LoVo (cell line): ENCODE data around the gene ASPN.

Experiments
- DNase-seq: peaks from one replicate; pipeline ENCODE4 v3.0.0-alpha.2; 2016; ENCODE audit warnings: low spot score

The ASPN gene

GRCh38 chr9:92504881-92505280 is 22.6 kb upstream of the ASPN start:
- no peak for DNase-seq

DNA sequence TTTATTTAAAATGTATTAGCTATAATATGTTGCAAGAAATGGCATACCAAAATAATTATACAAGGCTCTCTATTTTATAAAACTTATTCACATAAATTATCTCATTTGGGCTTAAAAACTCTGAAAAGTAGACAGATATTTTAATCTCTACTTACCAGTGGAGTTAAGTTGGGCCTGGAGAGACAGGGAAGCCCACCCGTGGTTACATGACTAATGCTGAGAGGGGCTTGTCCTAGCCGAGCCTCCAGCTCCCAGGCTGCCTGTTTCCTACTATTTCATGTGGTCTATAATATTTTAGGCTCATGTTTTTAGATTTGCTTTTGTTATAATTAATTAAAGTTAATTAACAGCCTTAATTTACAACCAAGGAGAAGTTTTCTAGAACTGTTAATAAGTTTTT is 20.9 kb upstream of the ASPN start:
- DNase-seq, result no peak

DNA sequence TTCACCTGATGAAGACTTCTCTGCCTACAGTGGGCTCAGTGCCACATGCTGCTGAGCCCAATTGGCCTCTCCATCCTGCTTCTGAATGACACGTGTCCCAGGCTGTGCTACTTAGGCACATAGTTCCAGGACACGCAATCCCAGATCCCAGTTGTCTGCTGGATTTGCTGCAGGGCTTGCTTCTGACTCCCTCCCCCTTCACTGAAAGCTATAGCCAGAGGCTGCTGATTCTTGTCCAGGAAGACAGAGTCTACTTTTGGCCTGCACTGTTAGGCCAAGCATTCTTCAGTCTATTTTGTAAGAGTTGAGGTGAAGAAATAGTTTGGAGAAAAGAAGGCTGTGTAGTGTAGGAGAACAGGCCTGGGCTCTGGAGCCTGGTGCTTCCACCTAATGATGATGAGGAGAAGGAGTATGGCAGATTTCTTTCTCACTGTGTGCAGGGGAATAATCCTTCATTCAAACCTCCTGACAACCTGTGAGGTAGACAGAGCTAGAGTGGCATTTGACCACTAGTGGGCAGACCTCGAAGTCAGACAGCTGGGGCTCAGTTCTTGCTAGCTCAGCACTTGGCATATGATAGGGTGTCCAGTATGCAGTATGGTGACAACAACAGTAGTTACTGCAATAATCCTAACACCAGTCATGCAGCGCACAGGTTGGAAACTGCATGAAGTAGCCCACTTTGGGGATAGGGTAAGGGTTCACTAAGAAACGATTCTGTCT is 19.5 kb upstream of the ASPN start:
- DNase-seq, result peak; percentile 19

- DNase-seq, result no peak
Observed at GRCh38 chr9:92500725-92501124, 18.4 kb upstream of the ASPN start.

DNA sequence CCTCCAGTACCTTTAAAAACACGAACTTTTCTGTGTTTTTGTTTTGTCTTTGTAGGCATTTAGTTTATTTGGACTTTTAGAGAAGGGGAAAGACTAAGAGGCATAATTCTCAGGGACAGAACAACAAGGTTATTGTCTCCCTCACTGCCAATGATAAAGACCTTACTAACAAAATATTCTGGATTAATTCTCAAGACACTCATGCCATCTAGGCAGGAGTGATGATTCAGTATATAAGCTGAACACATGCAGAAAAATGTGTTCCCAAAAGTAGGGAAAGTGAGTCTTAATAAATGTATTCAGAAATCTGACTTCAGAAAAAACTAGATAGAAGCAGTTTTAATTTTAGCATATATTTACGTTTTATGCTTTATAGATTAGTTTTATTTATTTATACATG is 17.4 kb upstream of the ASPN start:
- no peak for DNase-seq

GRCh38 chr9:92496396-92497176 is 14.3 kb upstream of the ASPN start:
- DNase-seq, result no peak

- DNase-seq, result no peak
Observed at GRCh38 chr9:92494856-92495255, 12.6 kb upstream of the ASPN start.

DNA sequence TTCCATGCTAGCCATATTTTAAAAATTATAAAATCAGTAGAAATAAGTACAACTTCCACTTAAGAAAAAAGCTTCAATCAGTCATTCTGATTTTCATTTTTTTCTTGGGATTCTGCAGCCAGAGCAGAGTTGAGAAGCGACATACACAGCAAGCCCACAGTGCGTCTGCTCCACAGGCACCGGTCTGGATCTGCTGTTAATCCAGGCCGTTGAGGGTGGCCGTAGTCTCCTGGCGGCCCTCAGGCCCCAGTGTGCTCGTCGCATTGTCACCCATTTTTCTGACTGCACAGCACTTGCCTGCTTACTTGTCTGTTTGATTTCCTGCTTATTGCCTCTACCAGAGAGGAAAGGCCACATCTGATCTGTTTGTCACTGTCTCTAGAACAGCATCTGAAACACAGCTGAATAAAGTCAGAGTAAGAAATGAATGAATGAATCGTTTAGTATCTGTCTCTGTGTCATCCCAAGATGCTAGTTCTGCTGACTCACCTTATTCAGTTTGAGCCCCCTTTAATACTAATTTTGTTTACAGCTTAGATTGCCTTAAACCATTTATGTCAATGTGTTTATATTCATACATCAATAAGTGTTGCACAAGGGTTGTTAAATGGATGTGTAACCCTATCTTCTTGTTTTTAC is 11.6 kb upstream of the ASPN start:
- no peak for DNase-seq

- no peak for DNase-seq
Observed at GRCh38 chr9:92492781-92493401, 10.6 kb upstream of the ASPN start.

DNA sequence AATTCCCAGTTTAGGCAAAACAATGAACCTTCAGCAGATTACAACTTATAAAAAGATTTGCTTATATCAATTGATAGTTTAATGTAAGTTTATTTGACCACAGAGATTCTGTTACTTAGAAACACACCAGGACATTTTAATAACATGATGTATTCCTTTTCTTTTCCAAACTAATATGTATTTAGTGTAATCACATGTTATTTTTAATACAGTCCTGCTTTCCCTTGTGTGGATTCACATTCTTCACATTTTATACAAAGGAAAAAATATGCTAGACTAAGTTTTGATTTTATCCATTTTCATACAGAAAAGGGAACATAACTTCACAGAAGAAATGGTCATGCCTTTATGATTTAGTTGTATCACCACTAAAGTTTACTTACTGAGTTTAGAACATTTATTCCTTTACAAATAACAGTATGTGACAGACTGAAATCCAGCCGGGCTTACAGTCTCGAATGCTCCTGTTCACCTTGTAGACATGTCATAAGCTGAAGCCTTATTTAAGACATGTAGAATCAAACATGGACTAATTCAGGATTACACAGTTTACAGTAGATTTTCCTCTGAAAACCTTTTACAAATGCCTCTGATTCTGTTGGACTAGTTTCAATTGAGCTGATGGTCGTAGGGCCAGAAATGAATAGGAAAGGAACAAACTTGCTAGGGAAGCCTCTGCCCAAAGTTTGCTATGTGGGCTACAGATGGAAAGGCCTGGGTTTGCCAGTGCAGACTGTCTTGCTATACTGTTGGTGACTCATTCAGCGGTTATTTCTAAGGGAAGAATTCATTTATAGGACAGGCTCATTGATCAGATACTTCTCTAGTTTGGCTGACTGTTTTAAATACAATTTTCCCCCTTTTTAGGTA is 6.6 kb upstream of the ASPN start:
- no peak for DNase-seq

DNA sequence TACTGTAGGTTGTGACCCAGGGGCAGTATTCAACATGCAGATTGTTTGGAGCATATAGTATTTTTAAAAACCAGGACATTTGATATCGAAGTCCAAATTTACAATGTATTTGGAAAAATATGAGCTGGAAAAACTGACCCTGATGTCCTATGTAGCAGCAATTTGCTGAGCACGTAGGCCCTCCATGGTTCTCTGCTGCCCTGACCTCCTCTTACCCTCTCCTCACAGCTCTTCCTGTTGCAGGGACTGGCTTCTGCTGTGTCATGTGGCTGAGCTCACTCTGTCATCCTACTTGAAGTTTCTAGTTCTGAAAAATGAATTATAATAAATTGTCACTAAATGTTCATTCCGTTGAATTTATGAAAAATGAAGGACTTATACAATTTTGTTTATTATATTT is 4.1 kb upstream of the ASPN start:
- DNase-seq, result no peak

DNA sequence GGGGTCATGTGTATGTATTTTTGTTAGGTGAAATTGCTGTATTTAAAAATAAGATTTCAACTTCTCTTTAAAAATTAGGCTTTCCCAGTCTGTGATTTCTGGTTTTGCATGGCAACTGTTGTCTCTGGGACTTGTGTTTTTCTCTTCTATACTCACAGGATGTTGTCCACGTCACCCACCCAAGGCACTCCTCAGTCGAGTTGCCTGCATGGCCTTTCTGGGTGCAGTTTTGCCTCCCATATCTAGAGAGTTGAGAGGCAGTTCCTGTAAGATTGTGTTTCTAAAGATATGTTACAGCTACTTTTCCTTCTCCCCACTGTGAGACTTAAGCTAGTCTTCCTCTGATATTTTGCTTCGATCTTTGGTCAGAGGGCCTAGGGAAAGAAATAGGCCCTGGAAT is 2.3 kb upstream of the ASPN start:
- DNase-seq, result no peak

GRCh38 chr9:92483627-92484545 is 1.6 kb upstream of the ASPN start:
- no peak for DNase-seq

GRCh38 chr9:92482805-92483204 is 499 bp upstream of the ASPN start:
- DNase-seq, result no peak

- peak; percentile 63 for DNase-seq
Observed at GRCh38 chr9:92480986-92481633, 1.2 kb downstream of the ASPN start.

DNA sequence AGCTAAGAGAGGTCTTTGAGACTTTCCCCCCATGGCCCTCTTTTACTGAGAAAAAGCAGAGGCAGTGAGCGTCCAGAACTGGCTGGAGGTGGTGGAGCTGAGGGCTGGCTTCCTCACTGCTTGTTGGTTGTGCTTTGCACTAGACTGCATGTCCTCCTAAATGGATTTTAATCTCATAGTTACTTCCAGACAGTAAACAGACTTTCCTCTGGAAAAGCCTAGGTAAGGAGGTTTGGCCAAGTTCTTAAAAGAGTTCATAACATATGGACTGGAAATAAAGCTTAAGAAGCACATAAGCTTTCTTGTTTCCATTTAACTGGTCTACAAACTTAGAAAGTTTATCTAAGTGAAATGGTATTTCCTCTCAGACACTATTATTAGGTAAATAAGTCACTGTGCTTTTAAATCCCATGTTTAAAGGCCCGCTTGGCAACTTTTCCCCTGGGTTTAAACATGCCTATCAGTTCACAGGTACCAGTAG is 2.0 kb downstream of the ASPN start:
- no peak for DNase-seq

DNA sequence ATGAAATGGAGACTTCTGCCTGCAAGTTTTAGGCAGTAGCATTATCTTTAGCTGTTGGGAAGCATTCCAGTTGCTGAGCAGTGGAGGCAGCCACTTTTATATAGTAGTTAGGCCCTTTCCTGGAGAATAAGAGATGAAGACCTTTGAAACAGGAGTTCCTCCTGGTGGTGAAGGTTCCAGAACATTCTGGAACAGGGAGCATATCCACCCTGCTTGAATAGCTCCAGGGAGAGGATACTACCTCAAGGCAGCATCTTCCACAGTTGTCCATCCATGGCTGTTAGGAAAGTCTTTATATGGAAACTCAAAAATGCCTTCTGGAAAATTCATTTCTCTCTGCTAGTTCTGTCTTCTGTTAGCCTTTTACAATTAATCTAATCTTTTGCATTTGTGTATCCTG is 3.0 kb downstream of the ASPN start:
- DNase-seq, result no peak

DNA sequence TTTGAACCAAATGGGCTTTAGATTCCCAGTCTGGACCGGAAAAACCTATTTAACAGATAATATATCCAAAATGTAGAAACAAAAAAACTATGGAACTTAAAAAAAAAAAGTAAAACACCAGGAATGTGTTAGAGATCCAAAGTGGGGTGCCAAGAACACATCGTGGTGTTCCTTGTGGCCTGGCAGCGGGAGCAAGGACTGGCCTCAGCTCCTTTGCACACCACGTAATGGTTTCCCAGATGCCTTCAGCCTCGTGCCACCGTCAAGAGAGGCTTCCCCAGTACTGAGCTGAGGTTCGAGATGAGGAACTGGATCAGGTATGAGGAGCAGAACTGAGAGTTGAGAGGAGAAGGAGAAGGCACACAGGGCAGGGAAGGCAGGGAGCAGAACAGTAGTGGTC is 3.5 kb downstream of the ASPN start:
- DNase-seq, result no peak

DNA sequence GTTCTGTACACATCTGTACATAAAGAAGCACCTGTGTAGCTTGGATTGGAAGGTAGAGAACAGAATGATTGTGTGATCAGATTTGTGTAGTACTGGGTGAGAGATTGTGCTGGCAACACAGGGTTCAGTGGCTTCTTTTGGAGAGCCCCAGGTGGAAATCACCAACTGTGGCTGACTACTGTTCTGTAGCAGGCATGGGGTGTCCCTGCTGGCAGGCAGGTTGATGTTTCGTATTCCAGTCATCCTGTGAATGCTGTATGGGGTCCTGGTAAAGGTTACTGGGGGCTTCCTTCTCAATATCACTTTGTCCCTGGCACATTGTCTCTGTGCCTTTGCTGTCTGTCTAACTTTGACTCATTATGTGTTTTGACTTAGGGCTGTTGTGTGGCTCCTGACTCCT is 5.3 kb downstream of the ASPN start:
- no peak for DNase-seq

GRCh38 chr9:92474587-92474986 is 7.7 kb downstream of the ASPN start:
- DNase-seq, result no peak
